Naive B cell (primary cell): ENCODE results near the gene DAD1. TPM values are rescaled to one million over a fixed set of nuclear protein-coding genes. Genes with fewer than 3 reads are reported as not detected.

Experiments
- ATAC-seq, 2 donors: fragments of 150-1000 bp; cut with Tn5 transposase; 2 replicates each; pipeline ENCODE4 v1.10.0; 2021; ENCODE audit warnings: low read depth in 2 of 2, mild to moderate bottlenecking in 2 of 2, moderate library complexity in 2 of 2
- DNase-seq: peaks from one replicate; pipeline ENCODE4 v3.0.0; 2022
- H3K27ac Mint-ChIP-seq, 6 donors: one replicate each; pipeline ENCODE4 v1.8.0; 2020 to 2022; ENCODE audit warnings: mild to moderate bottlenecking in 6 of 6, mixed read lengths in 6 of 6, moderate library complexity in 5 of 6, inconsistent platforms in 2 of 6
- H3K27me3 Mint-ChIP-seq, 3 donors: one replicate each; pipeline ENCODE4 v1.8.0; 2021 to 2022; ENCODE audit warnings: mixed read lengths in 3 of 3, mild to moderate bottlenecking in 1 of 3
- H3K36me3 Mint-ChIP-seq, 2 donors: one replicate each; pipeline ENCODE4 v1.8.0; 2020 to 2022; ENCODE audit warnings: mixed read lengths in 2 of 2, inconsistent platforms in 1 of 2, mild to moderate bottlenecking in 1 of 2
- H3K4me1 Mint-ChIP-seq, 3 donors: one replicate each; pipeline ENCODE4 v1.8.0; 2020 to 2022; ENCODE audit warnings: mixed read lengths in 3 of 3, inconsistent platforms in 1 of 3, mild to moderate bottlenecking in 1 of 3, moderate library complexity in 1 of 3
- H3K4me3 Mint-ChIP-seq, 8 donors: one replicate each; pipeline ENCODE4 v1.8.0; 2020 to 2022; ENCODE audit warnings: mild to moderate bottlenecking in 8 of 8, mixed read lengths in 8 of 8, moderate library complexity in 8 of 8, inconsistent platforms in 2 of 8
- H3K9me3 Mint-ChIP-seq, 7 donors: one replicate each; pipeline ENCODE4 v1.8.0; 2020 to 2022; ENCODE audit warnings: mixed read lengths in 7 of 7, mild to moderate bottlenecking in 5 of 7, inconsistent platforms in 2 of 7, moderate library complexity in 1 of 7
- polyA plus RNA-seq, 6 donors: library from polyadenylated mRNA; unstranded; fragments of 300-500 nt; fragmentation: Illumina TruSeq; gene quantifications; one replicate each; pipeline ENCODE4 v1.2.3, GENCODE V29; 2021; ENCODE audit warnings: low read depth in 6 of 6

DAD1 gene
- polyA plus RNA-seq, 6 donors from 2014 or later: 427 to 721 (median 474) TPM

- no peaks in the 10 kb centered on the region for H3K9me3 Mint-ChIP-seq
- peaks cover 31 to 74% (median 32%) of the 10 kb centered on the region in 3 donors for H3K4me1 Mint-ChIP-seq
- H3K27ac Mint-ChIP-seq: peak overlapping the region in 1 of 6 donors; percentile 73
- no peak overlapping the region for H3K4me3 Mint-ChIP-seq
- peaks cover 0 to 4% of the 10 kb centered on the region in 2 donors for H3K36me3 Mint-ChIP-seq
- DNase-seq (no peak), ATAC-seq (no peak)
- H3K27me3 Mint-ChIP-seq: no peaks in the 10 kb centered on the region
These were observed 46.7 kb downstream of the DAD1 start for GRCh38 chr14:22542360-22542759.

GRCh38 chr14:22541721-22542120 is 47.3 kb downstream of the DAD1 start:
- Mint-ChIP-seq H3K27ac (no peak overlapping the region), H3K4me3 (no peak overlapping the region), H3K36me3 (peaks cover 0 to 4% of the 10 kb centered on the region in 2 donors), H3K9me3 (no peaks in the 10 kb centered on the region), H3K27me3 (no peaks in the 10 kb centered on the region), H3K4me1 (peaks cover 31 to 77% (median 32%) of the 10 kb centered on the region in 3 donors)
- ATAC-seq: no peak
- no peak for DNase-seq

GRCh38 chr14:22540811-22541360 is 48.1 kb downstream of the DAD1 start:
- H3K27ac Mint-ChIP-seq: peak overlapping the region in 1 of 6 donors; percentile 15
- H3K36me3 Mint-ChIP-seq: peaks cover 0 to 4% of the 10 kb centered on the region in 2 donors
- ATAC-seq (no peak), DNase-seq (no peak)
- H3K27me3 Mint-ChIP-seq: no peaks in the 10 kb centered on the region
- H3K9me3 Mint-ChIP-seq: no peaks in the 10 kb centered on the region
- H3K4me1 Mint-ChIP-seq: peaks cover 30 to 77% (median 32%) of the 10 kb centered on the region in 3 donors
- no peak overlapping the region for H3K4me3 Mint-ChIP-seq

- Mint-ChIP-seq H3K4me1 (peaks cover 30 to 73% (median 30%) of the 10 kb centered on the region in 3 donors), H3K27me3 (no peaks in the 10 kb centered on the region), H3K27ac (peak overlapping the region in 2 of 6 donors; percentile 3 to 15), H3K9me3 (no peaks in the 10 kb centered on the region), H3K36me3 (peaks cover 0 to 4% of the 10 kb centered on the region in 2 donors), H3K4me3 (no peak overlapping the region)
- no peak for DNase-seq
- no peak for ATAC-seq
These were observed 48.7 kb downstream of the DAD1 start for GRCh38 chr14:22540293-22540692.

- Mint-ChIP-seq H3K27me3 (no peaks in the 10 kb centered on the region), H3K36me3 (peaks cover 0 to 4% of the 10 kb centered on the region in 2 donors), H3K9me3 (no peaks in the 10 kb centered on the region), H3K4me3 (no peak overlapping the region), H3K4me1 (peaks cover 27 to 73% (median 31%) of the 10 kb centered on the region in 3 donors), H3K27ac (peak overlapping the region in 3 of 6 donors; percentile 3 to 36 (median 15))
- ATAC-seq: no peak
- DNase-seq: no peak
These were observed 49.2 kb downstream of the DAD1 start for GRCh38 chr14:22539831-22540230.

- no peaks in the 10 kb centered on the region for H3K27me3 Mint-ChIP-seq
- H3K4me3 Mint-ChIP-seq: peak overlapping the region in 1 of 8 donors; percentile 24
- no peaks in the 10 kb centered on the region for H3K9me3 Mint-ChIP-seq
- H3K36me3 Mint-ChIP-seq: peaks cover 0 to 4% of the 10 kb centered on the region in 2 donors
- ATAC-seq (peak in 1 of 2 donors; percentile 36), DNase-seq (no peak)
- peak overlapping the region in 2 of 6 donors; percentile 24 to 70 for H3K27ac Mint-ChIP-seq
- peaks cover 24 to 73% (median 33%) of the 10 kb centered on the region in 3 donors for H3K4me1 Mint-ChIP-seq
These were observed 50.3 kb downstream of the DAD1 start for GRCh38 chr14:22538671-22539228.

GRCh38 chr14:22537436-22538310 is 51.4 kb downstream of the DAD1 start:
- H3K4me1 Mint-ChIP-seq: peaks cover 31 to 79% (median 44%) of the 10 kb centered on the region in 3 donors
- peaks cover 0 to 1% (median 0%) of the 10 kb centered on the region in 7 donors for H3K9me3 Mint-ChIP-seq
- no peaks in the 10 kb centered on the region for H3K27me3 Mint-ChIP-seq
- H3K27ac Mint-ChIP-seq: peak overlapping the region in 3 of 6 donors; percentile 15 to 72 (median 62)
- DNase-seq (no peak), ATAC-seq (no peak)
- H3K4me3 Mint-ChIP-seq: peak overlapping the region in 1 of 8 donors; percentile 44
- H3K36me3 Mint-ChIP-seq: peaks cover 0 to 2% of the 10 kb centered on the region in 2 donors

- DNase-seq: no peak
These were observed 52.1 kb downstream of the DAD1 start for GRCh38 chr14:22536853-22537338.

GRCh38 chr14:22535916-22536315 is 53.1 kb downstream of the DAD1 start:
- H3K4me1 Mint-ChIP-seq: peaks cover 48 to 86% (median 59%) of the 10 kb centered on the region in 3 donors
- DNase-seq: no peak
- no peak overlapping the region for H3K4me3 Mint-ChIP-seq

More at GRCh38 chr14:22536853-22537338, 52.1 kb downstream of the DAD1 start:
- no peaks in the 10 kb centered on the region for H3K36me3 Mint-ChIP-seq
- H3K27ac Mint-ChIP-seq: peak overlapping the region in 1 of 6 donors; percentile 27
- no peaks in the 10 kb centered on the region for H3K27me3 Mint-ChIP-seq
- peaks cover 0 to 1% (median 0%) of the 10 kb centered on the region in 7 donors for H3K9me3 Mint-ChIP-seq
- peak overlapping the region in 1 of 8 donors; percentile 47 for H3K4me3 Mint-ChIP-seq
- ATAC-seq: no peak
- peaks cover 39 to 86% (median 49%) of the 10 kb centered on the region in 3 donors for H3K4me1 Mint-ChIP-seq

GRCh38 chr14:22535126-22535525 is 53.9 kb downstream of the DAD1 start:
- ATAC-seq: no peak
- Mint-ChIP-seq H3K27me3 (no peaks in the 10 kb centered on the region), H3K36me3 (no peaks in the 10 kb centered on the region), H3K9me3 (peaks cover 0 to 1% (median 0%) of the 10 kb centered on the region in 7 donors), H3K27ac (peak overlapping the region in 4 of 6 donors; percentile 10 to 54 (median 18)), H3K4me1 (peaks cover 52 to 82% (median 57%) of the 10 kb centered on the region in 3 donors), H3K4me3 (peak overlapping the region in 4 of 8 donors; percentile 12 to 35 (median 28))
- no peak for DNase-seq

More at GRCh38 chr14:22535916-22536315, 53.1 kb downstream of the DAD1 start:
- peaks cover 0 to 1% (median 0%) of the 10 kb centered on the region in 7 donors for H3K9me3 Mint-ChIP-seq
- peak overlapping the region in 1 of 6 donors; percentile 72 for H3K27ac Mint-ChIP-seq
- no peaks in the 10 kb centered on the region for H3K27me3 Mint-ChIP-seq
- no peaks in the 10 kb centered on the region for H3K36me3 Mint-ChIP-seq
- ATAC-seq: no peak

GRCh38 chr14:22534547-22534946 is 54.5 kb downstream of the DAD1 start:
- no peak for DNase-seq
- Mint-ChIP-seq H3K36me3 (no peaks in the 10 kb centered on the region), H3K4me3 (peak overlapping the region in 2 of 8 donors; percentile 26 to 35), H3K27me3 (no peaks in the 10 kb centered on the region), H3K9me3 (peaks cover 0 to 1% (median 0%) of the 10 kb centered on the region in 7 donors), H3K4me1 (peaks cover 49 to 83% (median 57%) of the 10 kb centered on the region in 3 donors), H3K27ac (peak overlapping the region in 4 of 6 donors; percentile 20 to 69 (median 57))
- ATAC-seq: no peak

GRCh38 chr14:22533739-22534359 is 55.2 kb downstream of the DAD1 start:
- H3K4me1 Mint-ChIP-seq: peaks cover 44 to 83% (median 55%) of the 10 kb centered on the region in 3 donors
- DNase-seq (no peak), ATAC-seq (no peak)
- peak overlapping the region in 5 of 6 donors; percentile 78 to 99 (median 95) for H3K27ac Mint-ChIP-seq
- H3K36me3 Mint-ChIP-seq: no peaks in the 10 kb centered on the region
- peaks cover 0 to 1% (median 0%) of the 10 kb centered on the region in 7 donors for H3K9me3 Mint-ChIP-seq
- H3K27me3 Mint-ChIP-seq: no peaks in the 10 kb centered on the region
- peak overlapping the region; percentile 71 to 92 (median 84) for H3K4me3 Mint-ChIP-seq
